Fibroblast of upper back skin (primary cell): Measurements from ENCODE around the gene CENPH.
"Not testable (repeated sequence)": the region's sequence is repeated elsewhere in the genome, so short reads cannot be mapped to it uniquely, and the experiment has no call there.

Experiments
- DNase-seq: peaks from one replicate; pipeline ENCODE4 v3.0.0-alpha.2; 2013

CENPH gene

DNA sequence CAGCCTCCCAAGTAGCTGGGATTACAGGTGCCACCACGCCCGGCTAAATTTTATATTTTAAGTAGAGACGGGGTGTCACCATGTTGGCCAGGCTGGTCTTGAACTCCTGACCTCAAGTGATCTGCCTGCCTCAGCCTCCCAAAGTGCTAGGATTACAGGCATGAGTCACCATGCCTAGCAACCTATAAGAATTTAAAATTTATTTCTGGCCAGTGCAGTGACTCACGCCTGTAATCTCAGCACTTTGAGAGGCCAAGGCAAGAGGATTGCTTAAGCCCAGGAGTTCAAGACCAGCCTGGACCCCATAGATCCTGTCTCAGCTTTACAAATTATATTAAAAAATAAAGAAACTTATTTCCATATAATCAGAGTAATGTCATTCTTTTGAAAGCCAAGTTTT lies 66.6 kb downstream of the CENPH start:
- DNase-seq = not testable (repeated sequence)

DNA sequence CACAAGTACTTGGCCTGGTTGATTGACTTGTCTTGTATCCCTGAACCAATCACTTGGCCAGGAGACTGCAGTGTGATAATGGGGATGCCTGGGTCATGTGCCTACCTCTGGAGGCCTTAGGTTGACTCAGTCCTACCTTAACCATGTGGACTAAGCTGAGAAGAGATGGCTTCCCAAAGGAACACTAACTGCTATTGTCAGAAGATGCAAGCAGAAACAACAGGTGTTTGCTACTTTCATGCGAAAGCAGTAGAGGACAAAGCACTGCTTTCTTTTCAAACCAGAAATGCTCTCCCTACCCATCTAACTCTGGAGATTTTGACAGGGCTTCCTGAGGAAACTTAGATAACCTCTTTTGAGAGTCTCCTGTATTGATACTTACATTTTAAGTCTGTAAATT lies 68.2 kb downstream of the CENPH start:
- no peak for DNase-seq
